Measurements from ENCODE around the gene APCDD1.
A peak's percentile ranks its signal among the peaks of the same experiment; 100 is the strongest.
"Not testable (repeated sequence)": the region's sequence is repeated elsewhere in the genome, so short reads cannot be mapped to it uniquely, and the experiment has no call there.

The APCDD1 gene

DNA sequence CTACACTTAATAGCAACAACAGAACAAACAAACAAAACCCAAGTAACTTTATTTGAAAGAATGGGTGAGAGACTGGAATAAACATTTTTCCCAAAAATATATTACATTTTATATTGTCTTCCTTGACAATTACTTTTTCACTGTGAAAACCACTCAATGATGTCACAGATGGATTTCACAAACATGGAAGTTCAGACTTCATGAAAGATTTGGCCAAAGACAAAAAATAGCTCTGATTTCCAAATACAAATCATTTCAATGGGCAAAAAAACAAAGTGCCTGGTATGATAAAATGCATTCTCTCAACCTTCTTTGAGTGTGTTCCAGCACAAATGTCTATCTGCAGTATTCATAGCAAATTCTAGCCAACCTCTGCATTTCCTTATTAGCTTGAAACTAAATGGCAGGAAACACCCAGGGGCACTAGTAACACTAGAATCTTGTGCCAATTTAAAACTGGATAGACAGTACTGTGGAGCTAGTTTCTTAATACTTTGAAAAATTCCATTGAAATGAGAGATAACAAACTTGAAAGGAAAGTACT is 42.8 kb downstream of the APCDD1 start:
- DNase-seq: no peak

- no peak for DNase-seq
Measured at GRCh38 chr18:10499230-10499629, 44.8 kb downstream of the APCDD1 start.

DNA sequence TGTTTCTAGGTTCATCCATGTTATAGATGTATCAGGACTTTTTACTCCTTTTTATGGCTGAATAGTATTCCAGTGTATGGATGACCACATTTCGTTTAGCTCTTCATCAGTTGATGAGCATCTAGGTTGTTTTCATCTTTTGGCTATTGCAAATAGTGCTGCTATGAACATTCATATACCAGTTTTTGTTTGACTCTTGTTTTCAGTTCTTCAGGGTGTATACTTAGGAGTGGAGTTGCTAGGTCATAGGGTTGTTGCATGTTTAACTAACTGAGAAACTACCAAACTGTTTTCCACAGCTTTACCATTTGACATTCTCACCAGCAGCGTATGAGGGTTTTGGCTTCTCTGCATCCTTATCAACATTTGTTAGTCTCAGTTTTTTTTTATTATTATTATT is 45.6 kb downstream of the APCDD1 start:
- DNase-seq: no peak

- DNase-seq: no peak
Measured at GRCh38 chr18:10504723-10505122, 50.3 kb downstream of the APCDD1 start.

- DNase-seq: not testable (repeated sequence)
Measured at GRCh38 chr18:10505892-10506291, 51.5 kb downstream of the APCDD1 start.

GRCh38 chr18:10508591-10508990 is 54.2 kb downstream of the APCDD1 start:
- DNase-seq: no peak

GRCh38 chr18:10511236-10511635 is 56.8 kb downstream of the APCDD1 start:
- DNase-seq: no peak

- no peak for DNase-seq
Measured at GRCh38 chr18:10514082-10514481, 59.6 kb downstream of the APCDD1 start.

DNA sequence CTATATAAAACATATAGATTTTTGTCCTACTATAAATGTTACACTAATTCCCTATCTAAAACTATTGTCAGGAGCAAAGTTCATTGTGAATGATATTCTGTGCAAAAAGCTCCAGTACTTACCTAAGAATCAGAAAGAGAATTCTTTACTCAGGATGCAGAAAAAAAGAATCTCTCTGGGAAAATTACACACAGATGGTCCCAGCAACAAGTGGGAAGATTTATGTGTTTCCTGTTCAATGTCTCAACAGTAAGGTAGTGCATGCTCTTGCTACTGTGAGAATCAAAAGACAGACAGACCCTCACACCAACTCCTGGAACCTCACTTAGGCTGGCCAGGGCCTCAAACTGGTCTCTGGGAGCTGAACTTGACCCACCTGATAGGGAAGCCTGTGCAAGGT is 60.2 kb downstream of the APCDD1 start:
- no peak for DNase-seq

GRCh38 chr18:10515456-10515855 is 61.0 kb downstream of the APCDD1 start:
- DNase-seq: no peak

DNA sequence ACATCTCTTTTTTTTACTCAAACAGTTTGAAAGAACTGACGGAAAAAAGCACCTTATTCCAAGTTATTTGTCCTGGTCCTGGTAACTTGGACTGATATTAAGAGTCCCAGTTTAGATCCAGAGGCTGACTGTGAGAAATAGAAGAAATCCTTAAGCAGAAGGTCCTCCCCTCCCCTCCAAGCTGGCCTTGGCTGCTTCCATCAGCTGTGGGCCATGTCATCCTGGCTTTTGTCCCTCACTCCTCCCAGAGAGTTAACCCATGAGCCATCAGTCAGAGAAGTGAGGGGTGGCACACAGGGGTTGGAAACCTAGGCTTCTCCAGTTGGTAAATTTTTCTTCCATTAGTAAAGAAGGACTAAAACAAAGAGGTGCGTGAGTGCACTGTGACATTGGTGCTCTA is 61.6 kb downstream of the APCDD1 start:
- DNase-seq: no peak

DNA sequence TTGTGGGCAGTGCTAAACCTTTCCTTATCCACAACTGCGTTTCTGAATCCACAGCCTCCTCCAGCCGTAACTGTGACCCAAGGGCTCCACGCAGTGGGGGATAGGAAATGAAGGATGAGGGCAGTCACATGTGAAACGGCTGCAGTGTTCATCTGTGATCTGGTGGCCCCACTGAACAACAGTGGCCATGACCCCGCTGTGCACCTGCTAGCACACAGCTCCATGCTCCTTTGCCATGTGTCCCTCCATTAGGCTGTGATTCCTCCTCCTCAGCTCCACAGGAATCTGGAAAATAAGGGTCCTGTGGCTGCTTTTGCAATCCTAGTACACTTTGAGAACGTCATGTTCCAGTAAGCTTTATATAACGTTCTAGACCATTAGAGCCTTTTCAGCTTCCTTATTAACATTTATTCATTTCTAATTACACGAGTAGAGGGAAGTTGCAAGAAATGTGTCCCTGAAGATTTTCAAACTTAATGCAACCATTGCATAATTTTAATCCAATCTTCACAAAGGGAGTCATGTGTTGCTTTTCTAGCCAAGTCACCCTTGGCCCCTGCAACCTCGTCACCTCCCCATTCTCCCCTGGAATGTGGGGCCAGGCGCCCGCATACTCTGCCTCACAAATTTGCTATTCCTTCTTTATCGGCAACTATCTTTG is 64.3 kb downstream of the APCDD1 start:
- peak; percentile 65 for DNase-seq

GRCh38 chr18:10519366-10519765 is 64.9 kb downstream of the APCDD1 start:
- DNase-seq: no peak

- DNase-seq: peak; percentile 78
Measured at GRCh38 chr18:10519999-10520935, 65.8 kb downstream of the APCDD1 start.

- no peak for DNase-seq
Measured at GRCh38 chr18:10521566-10521965, 67.1 kb downstream of the APCDD1 start.

DNA sequence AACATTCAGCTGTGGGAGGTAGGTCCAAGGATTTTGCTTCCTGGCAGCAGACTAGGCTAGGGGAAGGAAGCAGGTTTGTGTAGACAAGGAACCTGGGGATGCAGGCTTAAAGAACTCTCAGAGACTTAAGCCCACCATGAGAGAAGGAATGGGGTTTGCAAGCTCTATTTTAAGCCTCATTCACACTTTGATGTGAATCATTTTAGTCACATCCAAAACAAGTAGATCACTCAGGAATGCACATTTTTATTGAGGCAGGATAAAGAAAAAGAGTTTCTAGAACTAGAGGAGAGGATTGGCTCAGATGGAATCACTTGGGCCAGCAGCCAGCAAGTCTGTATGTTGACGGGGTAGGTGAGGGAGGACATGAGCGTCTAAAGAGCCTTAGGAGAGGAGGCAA is 68.1 kb downstream of the APCDD1 start:
- DNase-seq: no peak

- DNase-seq: no peak
Measured at GRCh38 chr18:10523544-10523943, 69.1 kb downstream of the APCDD1 start.

GRCh38 chr18:10524507-10525370 is 70.3 kb downstream of the APCDD1 start:
- DNase-seq: no peak

DNA sequence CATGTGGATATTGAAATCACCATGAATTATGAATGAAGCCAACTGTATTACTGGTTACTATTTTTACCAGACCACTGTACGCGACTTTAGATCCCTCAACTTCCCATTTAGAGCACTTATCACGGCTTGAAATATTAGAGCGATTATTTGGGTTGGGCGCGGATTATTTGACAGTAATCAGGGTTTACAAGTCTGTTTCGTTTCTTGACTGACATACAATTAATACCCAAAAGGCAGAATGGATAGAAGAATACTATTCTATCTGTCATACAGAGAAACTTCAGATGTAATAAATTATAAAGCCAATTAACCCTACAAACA is 70.9 kb downstream of the APCDD1 start:
- no peak for DNase-seq

DNA sequence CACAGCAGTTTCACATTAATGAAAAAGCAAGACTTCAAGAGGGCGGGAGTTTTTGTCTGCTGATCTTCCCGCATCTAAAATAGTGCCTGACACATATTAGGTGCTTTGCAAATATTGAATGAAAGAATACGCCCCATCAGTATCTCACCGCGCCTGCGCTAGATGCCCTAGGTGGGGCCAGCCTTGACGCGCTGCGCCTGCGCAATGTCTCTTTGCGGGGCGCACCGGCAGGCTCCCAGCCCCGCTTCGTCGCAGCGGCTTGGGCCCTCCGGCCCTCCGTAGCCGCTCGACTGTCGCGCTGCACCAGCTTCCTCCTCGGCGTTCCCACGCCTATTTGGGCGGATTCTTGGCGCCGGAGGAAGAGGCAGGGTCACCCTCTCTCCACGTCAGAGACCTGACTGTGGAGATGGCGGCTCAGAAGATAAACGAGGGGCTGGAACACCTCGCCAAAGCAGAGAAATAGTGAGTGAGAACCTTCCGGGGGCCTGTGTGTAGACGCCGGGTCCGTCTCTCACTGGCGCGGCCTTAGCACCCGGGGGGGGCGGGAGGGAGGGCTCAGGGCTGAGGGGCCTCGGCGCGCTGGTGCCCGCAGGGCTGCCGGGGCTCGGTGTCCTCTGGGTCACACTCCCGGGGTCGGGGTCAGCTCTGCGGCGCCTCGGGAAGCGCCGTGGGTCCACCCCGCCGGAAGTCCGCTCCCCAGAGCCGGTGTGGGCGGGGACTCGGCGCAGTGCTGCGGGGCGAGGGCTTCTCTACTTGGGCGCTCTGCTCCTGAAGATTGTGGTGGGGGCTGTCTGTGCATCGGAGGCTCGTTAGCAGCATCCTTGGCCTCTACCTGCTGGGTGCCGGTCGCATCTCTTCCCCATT is 71.5 kb downstream of the APCDD1 start, which contains the start of gene NAPG:
Gene NAPG, plus strand, starts transcription at position 331 of the 864 bp plus-strand sequence. Its CDS starts 76 bp downstream, at position 407.
- peak; percentile 82 for DNase-seq

GRCh38 chr18:10526561-10526949 is 72.1 kb downstream of the APCDD1 start:
- DNase-seq: no peak

- DNase-seq: no peak
Measured at GRCh38 chr18:10528439-10528838, 74.0 kb downstream of the APCDD1 start.

All from NCI-H748 treated with DMSO at 0.1 percent for 48 hours (cell line).